NCI-H187 (cell line): Measurements from ENCODE around the gene WHRN.

Experiments
- DNase-seq, 2 experiments: peaks; one replicate each; lab custom pipeline; 2025; lab: John Stamatoyannopoulos, UW

Gene WHRN

GRCh38 chr9:114505187-114506081, at the start of gene WHRN:
WHRN (minus strand) TSS chr9:114505473; CDS start chr9:114504801, 672 bp downstream.
- peak; percentile 58 to 74 for DNase-seq

GRCh38 chr9:114553202-114553601, 47.9 kb upstream of the WHRN start:
- no peak for DNase-seq

- DNase-seq = no peak
Measured at GRCh38 chr9:114552706-114553105, 47.4 kb upstream of the WHRN start.

GRCh38 chr9:114551750-114552685, 46.7 kb upstream of the WHRN start:
- DNase-seq = no peak

- no peak for DNase-seq
Measured at GRCh38 chr9:114549697-114550330, 44.5 kb upstream of the WHRN start.

- no peak for DNase-seq
Measured at GRCh38 chr9:114546851-114547250, 41.6 kb upstream of the WHRN start.

- DNase-seq = no peak
Measured at GRCh38 chr9:114545055-114545454, 39.8 kb upstream of the WHRN start.

GRCh38 chr9:114539701-114540380, 34.6 kb upstream of the WHRN start:
- DNase-seq = no peak

- no peak for DNase-seq
Measured at GRCh38 chr9:114538241-114538640, 33.0 kb upstream of the WHRN start.

- no peak for DNase-seq
Measured at GRCh38 chr9:114532561-114533237, 27.4 kb upstream of the WHRN start.

- DNase-seq = no peak
Measured at GRCh38 chr9:114529285-114529684, 24.0 kb upstream of the WHRN start.

GRCh38 chr9:114526807-114527206, 21.5 kb upstream of the WHRN start:
- DNase-seq = no peak

- no peak for DNase-seq
Measured at GRCh38 chr9:114525513-114525912, 20.2 kb upstream of the WHRN start.

- DNase-seq = no peak
Measured at GRCh38 chr9:114524247-114524681, 19.0 kb upstream of the WHRN start.

GRCh38 chr9:114522847-114523246, 17.6 kb upstream of the WHRN start:
- DNase-seq = no peak

- no peak for DNase-seq
Measured at GRCh38 chr9:114522286-114522685, 17.0 kb upstream of the WHRN start.

- DNase-seq = no peak
Measured at GRCh38 chr9:114521846-114522245, 16.6 kb upstream of the WHRN start.

- DNase-seq = no peak
Measured at GRCh38 chr9:114518599-114519022, 13.3 kb upstream of the WHRN start.

- no peak for DNase-seq
Measured at GRCh38 chr9:114518120-114518519, 12.8 kb upstream of the WHRN start.

- DNase-seq = no peak
Measured at GRCh38 chr9:114516913-114517312, 11.6 kb upstream of the WHRN start.

- DNase-seq = no peak
Measured at GRCh38 chr9:114515528-114515927, 10.3 kb upstream of the WHRN start.
